GM12878 (cell line): ENCODE results near the gene SIPA1.

ENCODE experiments used
- BMI1 ChIP-seq: fragments of 450-650 bp; IDR thresholded peaks from 2 replicates; pipeline ENCODE4 v1.6.1; 2016; ENCODE audit warnings: mild to moderate bottlenecking, moderate library complexity, borderline replicate concordance
- EZH2 ChIP-seq: IDR thresholded peaks from 2 replicates; pipeline ENCODE4 v1.6.1; 2012; ENCODE audit warnings: low read depth, mild to moderate bottlenecking, control low read depth, inconsistent platforms, low read length, borderline replicate concordance; ENCODE audit not compliant: control insufficient read depth
- POLR2A ChIP-seq: IDR thresholded peaks from 2 replicates; pipeline ENCODE4 v1.6.1; 2011; ENCODE audit warnings: low read depth, mild to moderate bottlenecking, low read length
- SIN3A ChIP-seq: IDR thresholded peaks from 2 replicates; pipeline ENCODE4 v1.6.1; 2012; ENCODE audit warnings: low read depth, low read length, improper control_type of control experiment
- SUPT20H ChIP-seq: IDR thresholded peaks from 2 replicates; pipeline ENCODE4 v1.6.1; 2011; ENCODE audit warnings: low read depth, mild to moderate bottlenecking, low read length, moderate library complexity, borderline replicate concordance; ENCODE audit not compliant: control insufficient read depth

GRCh38 chr11:65629579-65629978 is 8.3 kb upstream of the SIPA1 start:
- TF ChIP-seq EZH2 (no peak), BMI1 (no peak), POLR2A (no peak; the same call in 1 of the 2 replicates), SIN3A (no peak), SUPT20H (no peak)
